GM10266 (cell line): ENCODE measurements around the gene IFT122.
"Not testable (repeated sequence)": the region's sequence is repeated elsewhere in the genome, so short reads cannot be mapped to it uniquely, and the experiment has no call there.

Experiments used
- DNase-seq: peaks from one replicate; pipeline ENCODE4 v3.0.0; 2012; ENCODE audit errors: extremely low spot score
- CTCF ChIP-seq: IDR thresholded peaks from 2 replicates; pipeline ENCODE4 v1.5.1; 2012; ENCODE audit warnings: mild to moderate bottlenecking, low read depth; ENCODE audit not compliant: control insufficient read depth, insufficient read depth; ENCODE audit errors: missing control alignments

Gene IFT122

GRCh38 chr3:129492691-129493090, 52.7 kb downstream of the IFT122 start:
- no peak for TF ChIP-seq CTCF
- DNase-seq: no peak

DNA sequence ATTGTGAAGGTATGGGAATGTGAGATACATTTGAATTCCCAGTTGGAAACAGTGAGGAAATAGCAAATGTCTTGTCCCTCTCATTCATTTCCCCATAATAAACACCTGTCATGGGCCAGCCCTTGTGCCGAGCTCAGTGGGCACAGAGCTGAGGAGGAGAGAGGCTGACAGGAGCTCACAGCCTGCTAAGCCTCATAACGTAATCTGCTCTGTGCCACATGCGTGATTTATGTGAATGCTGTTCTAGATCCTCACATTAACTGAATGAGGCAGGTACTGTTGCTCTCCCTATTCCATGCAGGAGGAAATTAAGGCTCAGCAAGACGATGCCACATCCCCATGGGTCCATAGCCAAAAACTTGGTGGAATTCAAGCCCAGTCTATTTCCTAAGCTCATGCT, 53.2 kb downstream of the IFT122 start:
- no peak for TF ChIP-seq CTCF
- no peak for DNase-seq

- DNase-seq: not testable (repeated sequence)
These were observed 54.5 kb downstream of the IFT122 start for GRCh38 chr3:129494499-129494898.

DNA sequence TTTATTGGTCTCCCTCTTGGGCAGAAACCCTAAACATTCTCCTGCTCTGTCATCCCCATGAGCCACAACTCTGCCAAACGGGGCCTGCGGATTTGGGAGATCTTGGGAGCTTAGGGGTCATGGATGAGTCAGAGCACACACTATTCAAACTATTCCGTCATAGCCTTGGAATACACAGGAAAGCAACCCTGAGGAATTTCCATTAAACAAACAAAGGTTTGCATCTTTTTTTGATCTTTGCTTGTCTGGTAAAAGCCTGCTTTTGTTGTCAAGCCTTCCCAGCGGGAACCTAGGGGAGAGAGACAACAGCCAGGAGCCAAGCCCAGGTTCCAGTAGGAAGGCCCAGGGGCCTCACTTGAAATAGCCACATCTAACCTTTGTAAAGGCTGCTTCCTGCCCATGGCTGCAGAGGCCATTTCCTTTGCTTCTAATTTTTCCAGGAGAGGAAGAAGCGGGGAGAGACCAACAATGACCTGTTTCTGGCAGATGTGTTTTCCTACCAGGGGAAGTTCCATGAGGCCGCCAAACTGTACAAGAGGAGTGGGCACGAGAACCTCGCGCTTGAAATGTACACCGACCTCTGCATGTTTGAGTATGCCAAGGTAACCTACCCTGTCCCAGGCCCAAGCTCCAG, 55.1 kb downstream of the IFT122 start:
- DNase-seq: not testable (repeated sequence)

GRCh38 chr3:129497876-129498275, 57.9 kb downstream of the IFT122 start:
- DNase-seq: not testable (repeated sequence)

- DNase-seq: not testable (repeated sequence)
These were observed 58.8 kb downstream of the IFT122 start for GRCh38 chr3:129498603-129499488.

GRCh38 chr3:129499604-129500333, 59.7 kb downstream of the IFT122 start:
- not testable (repeated sequence) for DNase-seq

- TF ChIP-seq CTCF: no peak
- no peak for DNase-seq
These were observed 60.3 kb downstream of the IFT122 start for GRCh38 chr3:129500334-129500658.

DNA sequence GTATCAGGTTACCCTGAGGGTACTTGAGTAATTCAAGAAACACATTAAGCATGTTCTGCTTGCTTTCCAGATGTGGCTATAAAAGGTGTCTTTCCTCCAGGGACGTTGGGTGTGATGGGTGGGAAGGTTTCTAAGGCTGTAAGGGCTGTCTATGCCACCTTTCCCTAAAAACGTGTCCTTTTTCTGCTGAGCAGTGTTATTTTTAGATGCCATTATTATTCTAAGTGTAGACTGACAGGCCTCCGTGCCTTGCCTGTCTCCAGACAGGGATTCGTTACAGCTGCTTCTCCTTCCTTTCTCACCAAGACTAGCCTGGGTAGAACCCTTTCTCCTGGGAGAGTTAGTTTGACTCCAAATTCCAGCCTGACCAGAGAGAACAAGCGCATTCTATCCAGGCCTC, 61.6 kb downstream of the IFT122 start:
- no peak for DNase-seq
- TF ChIP-seq CTCF: no peak

DNA sequence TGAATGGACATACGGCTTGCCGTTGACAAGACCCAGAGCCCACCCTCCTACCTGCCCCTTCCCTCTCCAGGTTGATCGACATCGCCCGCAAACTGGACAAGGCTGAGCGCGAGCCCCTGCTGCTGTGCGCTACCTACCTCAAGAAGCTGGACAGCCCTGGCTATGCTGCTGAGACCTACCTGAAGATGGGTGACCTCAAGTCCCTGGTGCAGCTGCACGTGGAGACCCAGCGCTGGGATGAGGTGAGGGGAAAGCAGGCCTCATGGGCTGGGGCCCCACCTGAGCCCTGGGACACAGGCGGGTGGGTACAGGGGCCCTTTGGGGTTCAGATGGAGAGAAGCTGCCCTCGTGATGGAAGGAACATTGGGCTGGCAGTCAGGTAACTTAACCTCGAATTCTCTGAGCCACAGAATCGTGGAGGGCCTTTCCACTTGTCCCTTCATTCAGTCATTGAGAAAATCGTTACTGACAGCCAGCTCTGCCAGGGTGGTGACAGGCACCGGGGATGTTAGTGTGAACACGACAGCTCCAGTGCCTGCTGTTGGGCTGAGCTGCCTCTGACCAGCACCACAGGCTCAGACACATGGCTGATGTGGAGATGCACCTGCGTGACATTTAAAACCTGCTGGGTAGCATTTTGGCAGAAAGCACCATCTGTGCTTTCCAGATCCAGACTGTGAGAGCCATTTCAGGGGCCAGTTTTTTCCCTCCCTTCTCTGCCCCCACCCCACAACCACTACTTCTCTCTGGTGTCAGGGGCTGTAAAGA, 62.8 kb downstream of the IFT122 start:
- DNase-seq: no peak
- TF ChIP-seq CTCF: no peak
